GM12892 (cell line): ENCODE data around the gene IL20RB. TPM values are rescaled to one million over a fixed set of nuclear protein-coding genes. Genes with fewer than 3 reads are reported as not detected.

ENCODE experiments used
- DNase-seq: peaks from one replicate; pipeline ENCODE4 v3.0.0; 2011; ENCODE audit not compliant: insufficient read length
- FAIRE-seq: peaks from 2 replicates; lab custom pipeline; 2011; peaks lifted over from hg19 to GRCh38; lab: Jason Lieb, UNC
- POLR2A ChIP-seq: IDR thresholded peaks from 2 replicates; pipeline ENCODE4 v1.6.1; 2011; ENCODE audit warnings: low read depth, low read length, control low read depth
- POLR2AphosphoS5 ChIP-seq: IDR thresholded peaks from 2 replicates; pipeline ENCODE4 v1.6.1; 2011; ENCODE audit warnings: low read depth, low read length, control low read depth
- TAF1 ChIP-seq: IDR thresholded peaks from 2 replicates; pipeline ENCODE4 v1.6.1; 2011; ENCODE audit warnings: low read depth, mild to moderate bottlenecking, control low read depth, low read length, borderline replicate concordance
- polyA plus RNA-seq: library from polyadenylated mRNA; unstranded; fragments of >200 nt; gene quantifications from one replicate; pipeline ENCODE4 v1.2.1, GENCODE V29; 2012; ENCODE audit warnings: missing spikeins, inconsistent platforms; ENCODE audit not compliant: missing spikeins

The IL20RB gene, protein sequence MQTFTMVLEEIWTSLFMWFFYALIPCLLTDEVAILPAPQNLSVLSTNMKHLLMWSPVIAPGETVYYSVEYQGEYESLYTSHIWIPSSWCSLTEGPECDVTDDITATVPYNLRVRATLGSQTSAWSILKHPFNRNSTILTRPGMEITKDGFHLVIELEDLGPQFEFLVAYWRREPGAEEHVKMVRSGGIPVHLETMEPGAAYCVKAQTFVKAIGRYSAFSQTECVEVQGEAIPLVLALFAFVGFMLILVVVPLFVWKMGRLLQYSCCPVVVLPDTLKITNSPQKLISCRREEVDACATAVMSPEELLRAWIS
- 0.95 TPM for polyA plus RNA-seq

DNA sequence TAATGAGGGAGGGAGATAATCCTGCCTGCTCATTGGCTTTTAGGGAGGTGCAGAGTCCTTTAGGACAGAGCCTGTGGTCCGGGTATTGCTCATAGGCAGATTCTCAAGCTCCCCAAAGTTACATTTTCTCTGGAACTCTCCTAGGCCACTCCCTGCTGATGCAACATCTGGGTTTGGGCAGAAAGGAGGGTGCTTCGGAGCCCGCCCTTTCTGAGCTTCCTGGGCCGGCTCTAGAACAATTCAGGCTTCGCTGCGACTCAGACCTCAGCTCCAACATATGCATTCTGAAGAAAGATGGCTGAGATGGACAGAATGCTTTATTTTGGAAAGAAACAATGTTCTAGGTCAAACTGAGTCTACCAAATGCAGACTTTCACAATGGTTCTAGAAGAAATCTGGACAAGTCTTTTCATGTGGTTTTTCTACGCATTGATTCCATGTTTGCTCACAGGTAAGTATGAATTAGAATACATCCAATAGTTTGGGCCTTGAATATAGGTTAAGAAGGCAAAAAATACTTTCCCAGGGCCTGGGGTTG lies at the start of gene IL20RB:
Gene IL20RB, plus strand, starts transcription at position 233 of the 538 bp plus-strand sequence. Its CDS starts 131 bp downstream, at position 364.
- DNase-seq (no peak), FAIRE-seq (no peak)
- no peak for TF ChIP-seq TAF1
- TF ChIP-seq POLR2A = no peak
- TF ChIP-seq POLR2AphosphoS5 = no peak

DNA sequence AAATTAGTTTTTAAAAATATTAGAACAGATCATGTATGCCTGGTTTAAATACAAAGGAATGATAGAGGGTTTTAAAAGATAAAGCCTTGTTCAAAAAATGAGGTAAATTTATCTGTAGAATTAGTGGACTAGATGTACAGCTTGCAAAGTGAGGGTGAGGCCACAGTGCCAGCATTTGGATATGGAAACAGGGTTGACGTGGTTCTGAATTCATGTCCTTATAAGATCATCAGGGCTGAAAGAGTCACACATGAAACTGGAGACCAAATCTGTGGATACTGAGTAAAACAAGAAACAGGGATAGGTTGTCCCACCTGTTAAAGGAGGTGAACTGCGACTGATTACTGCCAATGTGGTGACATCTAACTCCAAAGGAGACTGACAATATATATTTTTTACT lies 49.5 kb upstream of the IL20RB start:
- DNase-seq (no peak), FAIRE-seq (no peak)
- no peak for TF ChIP-seq POLR2A
- no peak for TF ChIP-seq POLR2AphosphoS5
- no peak for TF ChIP-seq TAF1

DNA sequence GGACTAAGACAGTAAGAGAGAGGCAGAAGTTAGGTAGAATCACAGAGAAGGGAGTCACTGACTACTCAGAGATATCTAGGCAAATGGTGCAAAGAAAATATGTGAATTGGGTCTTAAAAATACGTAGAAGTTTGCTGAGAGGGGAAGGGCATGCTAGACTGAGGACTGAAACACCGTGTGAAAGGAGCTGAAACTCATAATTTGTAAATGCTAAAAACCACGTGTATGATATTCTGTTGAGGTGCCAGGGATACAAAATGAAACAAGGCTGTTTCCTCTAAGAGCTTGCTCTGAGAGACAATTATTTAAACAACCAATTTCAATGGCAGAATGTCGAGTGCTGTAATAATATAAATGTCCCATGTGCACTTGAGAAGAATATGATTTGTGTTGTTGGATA lies 48.6 kb upstream of the IL20RB start:
- DNase-seq = no peak
- TF ChIP-seq POLR2AphosphoS5 (no peak), TAF1 (no peak)
- FAIRE-seq = no peak

DNA sequence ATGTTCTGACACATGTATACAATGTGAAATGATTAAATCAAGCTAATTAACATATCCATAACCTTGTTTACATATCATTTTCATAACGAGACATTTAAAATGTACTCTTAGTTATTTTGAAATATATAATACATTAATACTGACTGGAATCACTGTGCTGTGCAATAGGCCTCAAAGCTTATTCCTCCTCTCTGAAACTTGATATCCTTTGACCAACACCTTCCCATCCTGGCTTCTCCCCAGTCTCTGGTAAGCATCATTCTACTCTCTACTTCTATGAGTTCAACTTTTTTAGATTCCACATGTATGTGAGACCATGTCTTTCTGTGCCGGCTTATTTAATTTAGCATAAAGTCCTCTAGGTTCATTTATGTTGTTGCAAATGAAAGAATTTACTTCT lies 47.1 kb upstream of the IL20RB start:
- TF ChIP-seq POLR2A (no peak), TAF1 (no peak), POLR2AphosphoS5 (no peak)
- FAIRE-seq = no peak
- no peak for DNase-seq

DNA sequence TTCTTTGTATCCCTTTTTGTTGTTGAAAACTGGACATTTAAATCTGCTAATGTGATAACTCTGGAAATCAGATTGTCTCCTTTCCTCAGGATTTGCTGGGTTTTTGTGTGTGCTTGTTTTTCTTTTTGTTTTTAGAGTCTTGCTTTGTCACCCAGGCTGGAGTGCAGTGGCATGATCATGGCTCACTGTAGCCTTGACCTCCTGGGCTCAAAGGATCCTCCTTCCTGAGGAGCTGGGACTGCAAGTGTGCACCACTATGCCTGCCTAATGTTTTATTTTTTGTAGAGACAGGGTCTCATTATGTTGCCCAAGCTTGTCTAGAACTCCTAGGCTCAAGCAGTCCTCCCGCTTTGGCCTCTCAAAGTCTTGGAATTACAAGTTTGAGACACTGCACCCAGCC lies 44.6 kb upstream of the IL20RB start:
- no peak for DNase-seq
- no peak for TF ChIP-seq POLR2A
- TF ChIP-seq POLR2AphosphoS5 = no peak
- TF ChIP-seq TAF1 = no peak
- no peak for FAIRE-seq

DNA sequence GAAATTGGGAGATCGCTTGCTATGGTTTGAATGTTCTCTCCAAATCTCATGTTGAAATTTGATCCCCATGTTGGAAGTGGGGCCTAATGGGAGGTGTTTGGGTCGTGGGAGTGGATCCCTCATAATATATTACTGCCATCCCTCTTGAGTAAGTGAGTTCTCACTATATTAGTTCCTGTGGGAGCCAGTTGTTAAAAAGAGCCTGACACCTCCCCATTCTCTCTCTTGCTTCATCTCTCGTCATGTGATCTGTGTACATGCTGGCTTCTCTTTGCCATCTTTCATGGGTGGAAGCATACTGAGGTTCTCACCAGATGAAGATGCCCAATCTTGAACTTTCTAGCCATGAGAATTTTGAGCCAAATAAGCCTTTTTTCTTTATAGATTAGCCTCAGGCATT lies 43.0 kb upstream of the IL20RB start:
- TF ChIP-seq TAF1 = no peak
- no peak for TF ChIP-seq POLR2A
- TF ChIP-seq POLR2AphosphoS5 = no peak
- FAIRE-seq = no peak

DNA sequence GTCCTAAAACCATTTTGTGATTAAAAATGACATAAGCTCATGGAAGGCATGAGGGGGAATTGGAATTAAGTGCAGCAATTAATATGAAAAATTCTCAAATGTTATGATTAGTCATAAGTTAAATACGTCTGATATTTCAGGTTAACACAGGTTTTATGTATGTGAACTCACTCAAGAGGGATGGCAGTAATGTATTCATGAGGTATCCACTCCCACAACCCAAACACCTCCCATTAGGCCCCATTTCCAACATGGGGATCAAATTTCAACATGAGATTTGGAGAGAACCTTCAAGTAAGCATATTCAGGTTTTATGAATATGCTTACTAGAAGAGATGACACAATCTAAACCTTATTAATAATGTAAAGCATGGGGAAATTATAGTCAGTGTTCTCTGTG lies 41.6 kb upstream of the IL20RB start:
- DNase-seq = no peak
- FAIRE-seq = no peak
- TF ChIP-seq POLR2A = no peak
- TF ChIP-seq TAF1 = no peak

More for the DNA sequence above, 43.0 kb upstream of the IL20RB start:
- no peak for DNase-seq

DNA sequence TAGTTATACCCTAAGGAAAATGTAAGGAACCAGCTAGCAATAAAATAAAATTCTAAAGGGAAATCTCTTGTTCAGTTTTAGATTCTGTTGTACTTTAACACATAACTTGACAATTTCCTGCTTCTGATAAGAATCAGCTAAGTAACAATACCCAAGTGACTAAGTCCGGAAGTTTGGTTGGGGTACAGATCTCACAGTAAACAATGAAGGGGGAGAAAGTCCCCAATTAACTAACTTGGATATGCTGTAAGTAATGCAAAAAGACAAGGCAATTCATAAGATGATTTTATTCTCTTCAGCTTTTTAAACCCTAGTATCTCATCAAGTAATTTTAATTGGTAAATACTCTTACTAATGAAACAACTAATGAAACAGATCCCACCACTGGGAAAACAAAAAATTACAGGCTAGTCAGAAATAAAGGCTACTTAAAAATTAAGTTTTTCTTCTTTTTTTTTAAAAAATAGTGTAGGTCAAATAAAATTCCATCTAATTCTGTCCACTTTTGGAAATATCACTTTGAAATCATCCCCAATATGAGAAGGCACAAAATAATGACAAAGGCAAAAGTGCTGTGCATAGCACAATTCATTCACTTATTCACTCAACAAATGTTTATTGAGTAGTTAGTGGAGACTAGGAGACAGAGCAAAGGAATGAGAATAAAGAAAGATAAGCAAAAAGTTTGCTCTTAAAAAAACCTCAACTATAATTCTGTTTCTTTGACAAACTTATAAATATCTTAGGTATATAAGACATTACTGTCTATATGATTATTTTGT lies 37.8 kb upstream of the IL20RB start:
- DNase-seq (no peak), FAIRE-seq (peak; percentile 73)
- TF ChIP-seq POLR2A = no peak
- no peak for TF ChIP-seq TAF1
- no peak for TF ChIP-seq POLR2AphosphoS5

DNA sequence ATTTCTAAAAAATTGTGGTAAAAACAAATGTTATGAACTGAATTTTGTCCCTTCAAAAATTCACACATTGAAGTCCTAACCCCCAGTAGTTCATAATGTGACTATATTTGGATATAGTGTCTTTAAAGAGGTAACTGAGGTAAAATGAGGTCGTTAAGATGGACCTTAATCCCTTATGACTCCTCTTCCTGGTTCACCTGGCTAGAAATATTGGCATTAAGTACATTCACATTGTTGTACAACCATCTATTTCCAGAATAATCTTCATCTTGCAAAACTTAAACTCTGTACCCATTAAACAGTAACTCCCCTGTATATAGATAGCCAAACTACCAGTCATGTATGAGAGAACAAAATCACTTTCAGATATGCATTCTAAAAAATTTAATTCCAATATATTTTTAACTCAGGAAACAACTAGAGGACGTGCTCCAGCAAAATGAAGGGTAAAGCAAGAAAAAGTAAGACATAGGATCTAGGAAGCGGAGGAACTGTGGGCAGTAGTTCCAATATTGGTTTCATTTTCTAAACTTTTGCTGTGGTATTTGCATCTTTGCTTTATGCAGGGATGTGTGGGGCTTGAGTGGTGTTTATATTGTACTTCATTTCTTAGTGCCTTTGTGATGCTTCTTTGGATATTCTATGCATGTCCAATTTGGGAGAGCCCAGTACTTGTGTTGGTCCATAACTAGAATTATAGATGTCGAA lies 36.7 kb upstream of the IL20RB start:
- TF ChIP-seq POLR2A (no peak), POLR2AphosphoS5 (no peak), TAF1 (no peak)
- peak; percentile 14 for FAIRE-seq

DNA sequence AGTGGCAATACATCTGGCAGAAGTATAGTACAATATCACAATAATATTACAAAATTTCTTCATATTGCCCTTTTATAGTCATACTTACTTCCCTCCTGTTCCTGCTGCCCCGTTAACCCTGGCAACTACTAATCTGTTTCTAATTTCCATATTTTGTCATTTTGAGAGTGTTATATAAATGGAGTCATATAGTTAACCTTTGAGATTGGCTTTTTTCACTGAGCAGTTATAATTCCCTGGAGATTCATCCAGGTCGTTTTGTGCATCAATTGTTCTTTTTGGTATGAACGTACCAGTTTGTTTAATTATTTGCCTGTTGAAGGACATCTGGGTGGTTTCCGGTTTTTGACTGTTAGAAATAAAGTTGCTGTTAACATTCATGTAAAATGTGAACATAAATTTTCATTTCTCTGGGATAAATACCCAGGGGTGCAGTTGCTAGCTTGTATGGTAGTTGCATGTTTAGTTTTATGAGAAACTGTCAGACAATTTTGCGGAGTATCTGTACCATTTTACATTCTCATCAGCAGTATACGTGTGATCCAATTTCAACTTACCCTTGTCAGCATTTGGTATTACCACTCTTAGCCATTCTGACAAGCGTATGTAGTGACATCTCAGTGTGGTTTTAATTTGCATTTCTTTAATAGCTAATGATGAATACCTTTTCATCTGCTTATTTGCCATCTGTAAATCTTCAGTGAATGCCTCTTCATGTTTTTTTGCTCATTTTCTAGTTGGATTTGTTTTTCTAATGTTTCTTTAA lies 32.2 kb upstream of the IL20RB start:
- TF ChIP-seq TAF1 = no peak
- TF ChIP-seq POLR2AphosphoS5 = no peak
- TF ChIP-seq POLR2A = no peak
- no peak for DNase-seq
- peak; percentile 42 for FAIRE-seq

More for the DNA sequence above, 36.7 kb upstream of the IL20RB start:
- DNase-seq = no peak
